ENCODE results near the gene PPP2R2B. TPM values are rescaled to one million over a fixed set of nuclear protein-coding genes. Genes with fewer than 3 reads are reported as not detected.

PPP2R2B gene
- polyA plus RNA-seq, 1 experiment, result 0.58 TPM

DNA sequence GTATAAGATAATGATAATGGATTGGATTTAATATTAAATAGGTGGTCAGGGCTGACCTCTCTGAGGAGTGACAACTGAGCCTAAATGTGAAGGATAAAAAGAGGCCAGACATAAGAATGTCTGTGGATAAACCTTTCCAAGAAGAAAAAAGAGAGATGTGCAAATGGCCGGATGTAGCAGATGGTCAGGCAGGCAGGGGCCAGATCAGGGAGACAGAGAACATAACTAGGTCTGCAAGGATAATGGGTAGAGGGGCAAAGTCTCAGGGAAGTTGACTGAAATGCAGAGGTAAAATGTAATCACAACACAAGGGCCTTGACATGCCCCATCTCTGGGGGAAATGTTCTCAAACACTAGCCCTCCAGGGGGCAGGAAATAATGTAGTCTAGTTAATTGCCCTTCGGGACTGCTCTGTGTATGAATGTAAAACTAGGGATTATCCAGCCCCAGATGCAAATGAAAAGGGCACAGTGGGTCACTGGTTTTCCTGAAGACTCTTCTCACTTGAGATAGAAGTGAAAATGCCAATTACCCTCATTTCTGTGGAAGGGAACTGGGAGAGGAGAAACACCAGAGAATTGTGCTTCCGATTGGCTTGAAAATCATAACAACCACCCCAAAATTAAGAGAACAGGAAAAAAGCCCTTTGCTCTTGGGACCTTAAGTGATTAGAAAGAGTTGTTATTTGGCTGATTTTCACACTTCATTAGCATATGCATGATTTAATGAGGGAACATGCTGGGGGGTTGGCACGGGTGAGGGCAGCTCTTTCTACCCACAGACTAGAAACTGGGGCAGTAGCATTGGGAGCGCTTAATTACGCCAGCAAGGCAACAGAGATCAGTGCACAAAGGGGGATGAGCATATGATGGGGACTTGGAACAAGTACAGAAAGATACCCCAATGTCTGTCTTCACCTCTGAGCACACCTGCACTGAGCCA, 88.6 kb downstream of the PPP2R2B start:
- H3K4me3 ChIP-seq (ENCODE audit: low read depth, low read length), result no peak overlapping the region
- ChIA-PET CTCF (no interaction called here), POLR2A (no interaction called here)
- H3K27me3 ChIP-seq (ENCODE audit: control insufficient read depth, insufficient read depth, low read length), result no peaks in the 10 kb centered on the region
- H3K36me3 ChIP-seq (ENCODE audit: control insufficient read depth, insufficient read depth, low read length), result no peaks in the 10 kb centered on the region
- TF ChIP-seq, protein P1, sequence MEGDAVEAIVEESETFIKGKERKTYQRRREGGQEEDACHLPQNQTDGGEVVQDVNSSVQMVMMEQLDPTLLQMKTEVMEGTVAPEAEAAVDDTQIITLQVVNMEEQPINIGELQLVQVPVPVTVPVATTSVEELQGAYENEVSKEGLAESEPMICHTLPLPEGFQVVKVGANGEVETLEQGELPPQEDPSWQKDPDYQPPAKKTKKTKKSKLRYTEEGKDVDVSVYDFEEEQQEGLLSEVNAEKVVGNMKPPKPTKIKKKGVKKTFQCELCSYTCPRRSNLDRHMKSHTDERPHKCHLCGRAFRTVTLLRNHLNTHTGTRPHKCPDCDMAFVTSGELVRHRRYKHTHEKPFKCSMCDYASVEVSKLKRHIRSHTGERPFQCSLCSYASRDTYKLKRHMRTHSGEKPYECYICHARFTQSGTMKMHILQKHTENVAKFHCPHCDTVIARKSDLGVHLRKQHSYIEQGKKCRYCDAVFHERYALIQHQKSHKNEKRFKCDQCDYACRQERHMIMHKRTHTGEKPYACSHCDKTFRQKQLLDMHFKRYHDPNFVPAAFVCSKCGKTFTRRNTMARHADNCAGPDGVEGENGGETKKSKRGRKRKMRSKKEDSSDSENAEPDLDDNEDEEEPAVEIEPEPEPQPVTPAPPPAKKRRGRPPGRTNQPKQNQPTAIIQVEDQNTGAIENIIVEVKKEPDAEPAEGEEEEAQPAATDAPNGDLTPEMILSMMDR (IDR thresholded peaks at IDR 0.05; ENCODE audit: insufficient read depth, low read depth, low read length), result no peak
- no peak for DNase-seq (ENCODE audit: low read depth)

DNA sequence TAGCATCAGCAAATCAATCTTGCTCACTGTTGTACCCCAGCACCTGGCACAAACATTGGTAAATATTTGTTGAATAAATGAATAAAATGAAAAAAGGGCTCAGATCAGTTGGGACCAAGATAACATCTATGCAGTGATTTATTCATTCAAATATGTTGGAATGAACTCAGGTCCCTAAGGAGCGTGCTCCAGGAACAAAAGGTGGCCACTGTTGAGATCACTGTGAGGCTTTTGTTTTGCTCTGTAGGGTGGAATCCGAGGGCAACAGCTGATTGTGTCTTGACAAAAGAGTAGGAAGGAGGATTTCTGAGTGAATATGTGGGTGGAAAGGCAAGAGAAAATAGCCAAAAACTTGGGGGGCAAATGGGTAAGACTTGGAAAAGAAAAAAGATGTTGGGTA, 89.7 kb downstream of the PPP2R2B start:
- H3K27me3 ChIP-seq (ENCODE audit: control insufficient read depth, insufficient read depth, low read length), result no peaks in the 10 kb centered on the region
- ChIA-PET CTCF (no interaction called here), POLR2A (no interaction called here)
- H3K36me3 ChIP-seq (ENCODE audit: control insufficient read depth, insufficient read depth, low read length), result no peaks in the 10 kb centered on the region
- H3K4me3 ChIP-seq (ENCODE audit: low read depth, low read length), result no peak overlapping the region
- DNase-seq (ENCODE audit: low read depth), result no peak
- TF ChIP-seq, protein P1 (IDR thresholded peaks at IDR 0.05; ENCODE audit: insufficient read depth, low read depth, low read length), result no peak

DNA sequence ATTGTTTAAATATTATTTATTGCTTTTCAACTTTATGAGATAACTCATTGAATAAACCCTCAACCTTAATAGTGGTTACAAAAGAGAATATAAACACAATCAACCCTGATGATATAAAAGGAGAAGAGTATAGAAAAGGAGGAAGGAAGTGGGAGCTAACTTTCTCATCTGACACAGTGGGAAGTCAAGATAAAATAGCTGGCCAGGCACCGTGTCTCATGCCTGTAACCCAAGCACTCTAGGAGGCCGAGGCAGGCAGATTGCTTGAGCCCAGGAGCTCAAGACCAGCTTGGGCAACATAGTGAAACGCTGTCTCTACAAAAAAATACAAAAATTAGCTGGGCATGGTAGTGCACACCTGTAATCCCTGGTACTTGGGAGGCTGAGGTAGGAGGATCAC, 93.5 kb downstream of the PPP2R2B start:
- CTCF ChIA-PET, result interaction anchor here (1.6 kb wide), 1 partner anchor 14 kb away, joined by 4 read pairs; no protein-coding TSS in a partner anchor
- Histone ChIP-seq H3K27me3 (ENCODE audit: control insufficient read depth, insufficient read depth, low read length) (no peaks in the 10 kb centered on the region), H3K36me3 (ENCODE audit: control insufficient read depth, insufficient read depth, low read length) (no peaks in the 10 kb centered on the region), H3K4me3 (ENCODE audit: low read depth, low read length) (no peak overlapping the region)
- no peak for DNase-seq (ENCODE audit: low read depth)
- TF ChIP-seq, protein P1 (IDR thresholded peaks at IDR 0.05; ENCODE audit: insufficient read depth, low read depth, low read length), result no peak
- POLR2A ChIA-PET, result no interaction called here

DNA sequence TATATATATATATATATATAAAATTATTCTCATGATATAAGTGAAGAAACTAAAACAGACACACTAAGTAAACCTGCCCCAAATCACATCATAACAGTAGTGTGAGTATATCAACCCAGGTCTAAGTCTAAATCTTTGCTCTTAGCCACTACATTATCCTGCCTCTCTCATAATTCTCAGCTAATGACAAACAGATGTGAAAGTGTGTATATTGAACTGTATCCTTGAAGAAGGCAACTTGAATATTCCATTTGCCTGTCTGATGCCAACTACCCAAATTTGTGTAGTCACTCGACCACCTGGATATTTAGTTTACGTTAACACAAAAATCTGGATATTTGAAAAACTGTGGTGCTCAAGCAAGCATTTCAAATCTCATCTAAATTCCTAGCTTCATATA, 97.4 kb downstream of the PPP2R2B start:
- ChIA-PET POLR2A (no interaction called here), CTCF (no interaction called here)
- Histone ChIP-seq H3K27me3 (ENCODE audit: control insufficient read depth, insufficient read depth, low read length) (no peaks in the 10 kb centered on the region), H3K4me3 (ENCODE audit: low read depth, low read length) (no peak overlapping the region), H3K36me3 (ENCODE audit: control insufficient read depth, insufficient read depth, low read length) (no peaks in the 10 kb centered on the region)
- TF ChIP-seq, protein P1 (IDR thresholded peaks at IDR 0.05; ENCODE audit: insufficient read depth, low read depth, low read length), result no peak
- DNase-seq (ENCODE audit: low read depth), result no peak

DNA sequence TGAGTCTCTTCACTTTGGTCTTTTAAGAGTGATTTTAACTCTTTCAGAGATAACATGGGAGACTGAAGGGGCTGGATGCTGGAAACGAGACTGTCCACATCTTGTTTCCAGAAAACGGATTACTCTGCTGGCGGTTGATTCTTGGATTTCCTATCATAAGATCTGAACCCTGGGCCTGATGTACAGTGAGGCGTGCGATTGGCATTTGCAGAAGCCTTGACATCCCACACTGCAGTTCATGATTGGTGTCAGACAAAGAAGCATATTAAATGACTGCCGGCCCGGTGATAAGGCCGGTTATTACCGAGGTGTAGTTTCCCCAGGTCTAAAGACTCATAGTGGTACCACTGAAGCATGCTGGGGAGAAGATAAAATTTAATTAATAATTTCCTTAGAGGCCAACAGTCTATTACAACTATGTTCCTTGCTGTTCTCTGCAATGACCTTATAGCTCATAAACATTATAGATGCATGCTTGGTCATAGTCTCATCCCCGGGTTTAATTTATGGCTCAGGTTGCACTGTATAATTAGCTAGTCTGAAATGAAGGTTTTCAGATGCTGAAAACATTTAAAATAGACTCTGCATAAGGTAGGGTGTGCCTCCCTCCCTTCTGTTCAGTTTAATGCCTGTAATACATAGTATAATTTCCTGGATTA, 99.2 kb downstream of the PPP2R2B start:
- Histone ChIP-seq H3K4me3 (ENCODE audit: low read depth, low read length) (no peak overlapping the region), H3K36me3 (ENCODE audit: control insufficient read depth, insufficient read depth, low read length) (no peaks in the 10 kb centered on the region), H3K27me3 (ENCODE audit: control insufficient read depth, insufficient read depth, low read length) (no peaks in the 10 kb centered on the region)
- POLR2A ChIA-PET, result no interaction called here
- CTCF ChIA-PET, result no interaction called here
- no peak for DNase-seq (ENCODE audit: low read depth)
- TF ChIP-seq, protein P1 (IDR thresholded peaks at IDR 0.05; ENCODE audit: insufficient read depth, low read depth, low read length), result no peak
